ENCODE measurements around the gene PTHLH. TPM values are rescaled to one million over a fixed set of nuclear protein-coding genes. Genes with fewer than 3 reads are reported as not detected.

Gene PTHLH
- polyA plus RNA-seq, 1 donor (not counting 4 experiments of a cell fraction or from before 2014, with no cell fraction given): 775 TPM

- no peaks in the 10 kb centered on the region for H3K4me1 ChIP-seq (ENCODE audit: control insufficient read depth, extremely low read depth, insufficient read depth, low read length)
- H3K79me2 ChIP-seq (ENCODE audit: control insufficient read depth, insufficient read depth, low read length): no peaks in the 10 kb centered on the region
- H4K20me1 ChIP-seq (ENCODE audit: control insufficient read depth, extremely low read depth, insufficient read depth, low read length): no peaks in the 10 kb centered on the region
- no peaks in the 10 kb centered on the region for H3K9me1 ChIP-seq (ENCODE audit: control insufficient read depth, extremely low read depth, insufficient read depth, low read length)
- no peaks in the 10 kb centered on the region for H3K27me3 ChIP-seq (ENCODE audit: control insufficient read depth, extremely low read depth, insufficient read depth, low read length)
- peak; percentile 70 for FAIRE-seq
- no peak overlapping the region for H3K4me3 ChIP-seq (ENCODE audit: control insufficient read depth in 2 of 3, extremely low read depth in 1 of 3, insufficient read depth in 2 of 3, low read depth in 1 of 3, low read length in 3 of 3)
- H3K36me3 ChIP-seq (ENCODE audit: control insufficient read depth in 2 of 2, extremely low read depth in 1 of 2, insufficient read depth in 2 of 2, low read length in 2 of 2): no peaks in the 10 kb centered on the region
- dilution Hi-C loops (cut with MboI; ENCODE audit: extremely low pct_ligation_motif_present, low sequenced_read_pairs): no loop called here
- TF ChIP-seq EZH2 (IDR thresholded peaks at IDR 0.05; ENCODE audit: low read length): no peak
- no peak for TF ChIP-seq CTCF (optimal IDR thresholded peaks at IDR 0.05 in 1 of 3, IDR thresholded peaks at IDR 0.05 in 1 of 3, conservative IDR thresholded peaks at IDR 0.05 in 1 of 3; ENCODE audit: extremely low read depth in 1 of 3, insufficient read depth in 2 of 3, low read length in 3 of 3)
- no peak for DNase-seq (ENCODE audit: low read depth, low spot score)
- no peak overlapping the region for H2AFZ ChIP-seq (ENCODE audit: control insufficient read depth, low read length)
- no peak overlapping the region for H3K27ac ChIP-seq (ENCODE audit: control insufficient read depth, insufficient read depth, low read length)
- no peak overlapping the region for H3K4me2 ChIP-seq (ENCODE audit: control insufficient read depth, extremely low read depth, insufficient read depth, low read depth, low read length)
- H3K9me3 ChIP-seq (ENCODE audit: control insufficient read depth, low read depth, low read length): no peaks in the 10 kb centered on the region
- no peak overlapping the region for H3K9ac ChIP-seq (ENCODE audit: control insufficient read depth, extremely low read depth, insufficient read depth, low read length)
Observed at GRCh38 chr12:27936196-27936595, 36.3 kb downstream of the PTHLH start.

GRCh38 chr12:27934276-27934675 is 38.3 kb downstream of the PTHLH start:
- Histone ChIP-seq H3K4me1 (ENCODE audit: control insufficient read depth, extremely low read depth, insufficient read depth, low read length) (no peaks in the 10 kb centered on the region), H3K4me2 (ENCODE audit: control insufficient read depth, extremely low read depth, insufficient read depth, low read depth, low read length) (no peak overlapping the region), H3K27me3 (ENCODE audit: control insufficient read depth, extremely low read depth, insufficient read depth, low read length) (no peaks in the 10 kb centered on the region), H3K4me3 (ENCODE audit: control insufficient read depth in 2 of 3, extremely low read depth in 1 of 3, insufficient read depth in 2 of 3, low read depth in 1 of 3, low read length in 3 of 3) (no peak overlapping the region), H4K20me1 (ENCODE audit: control insufficient read depth, extremely low read depth, insufficient read depth, low read length) (no peaks in the 10 kb centered on the region), H3K79me2 (ENCODE audit: control insufficient read depth, insufficient read depth, low read length) (no peaks in the 10 kb centered on the region), H3K36me3 (ENCODE audit: control insufficient read depth in 2 of 2, extremely low read depth in 1 of 2, insufficient read depth in 2 of 2, low read length in 2 of 2) (no peaks in the 10 kb centered on the region), H3K9me3 (ENCODE audit: control insufficient read depth, low read depth, low read length) (no peaks in the 10 kb centered on the region), H3K9ac (ENCODE audit: control insufficient read depth, extremely low read depth, insufficient read depth, low read length) (no peak overlapping the region), H3K9me1 (ENCODE audit: control insufficient read depth, extremely low read depth, insufficient read depth, low read length) (no peaks in the 10 kb centered on the region), H3K27ac (ENCODE audit: control insufficient read depth, insufficient read depth, low read length) (no peak overlapping the region), H2AFZ (ENCODE audit: control insufficient read depth, low read length) (no peak overlapping the region)
- DNase-seq (ENCODE audit: low read depth, low spot score) (no peak), FAIRE-seq (no peak)
- dilution Hi-C loops (cut with MboI; ENCODE audit: extremely low pct_ligation_motif_present, low sequenced_read_pairs): no loop called here
- no peak for TF ChIP-seq CTCF (optimal IDR thresholded peaks at IDR 0.05 in 1 of 3, IDR thresholded peaks at IDR 0.05 in 1 of 3, conservative IDR thresholded peaks at IDR 0.05 in 1 of 3; ENCODE audit: extremely low read depth in 1 of 3, insufficient read depth in 2 of 3, low read length in 3 of 3)
- TF ChIP-seq EZH2 (IDR thresholded peaks at IDR 0.05; ENCODE audit: low read length): no peak
